Panc1 (cell line): ENCODE data around the gene DMGDH. TPM values are rescaled to one million over a fixed set of nuclear protein-coding genes. Genes with fewer than 3 reads are reported as not detected.

ENCODE experiments used
- ATAC-seq: fragments of 200-7000 bp; cut with Tn5 transposase; 2 replicates; pipeline ENCODE4 v1.9.1; 2020; ENCODE audit warnings: mild to moderate bottlenecking, moderate library complexity
- BruUV-seq: library from RNA; stranded (reverse); fragments of 400-500 nt; replicated peaks from 2 replicates; lab custom pipeline; 2021; lab: Mats Ljungman, UMichigan
- CTCF ChIA-PET: fragments of 300-600 bp; sonication (Branson Sonifier 250); formaldehyde crosslinking; loops from one replicate; lab custom pipeline; 2022; ENCODE audit warnings: antibody characterized with exemption; lab: Charles Lee
- POLR2A ChIA-PET: fragments of 300-600 bp; sonication (Branson Sonifier 250); formaldehyde crosslinking; loops from one replicate; lab custom pipeline; 2022; ENCODE audit warnings: antibody characterized with exemption; lab: Charles Lee
- DNase-seq: peaks from one replicate; pipeline ENCODE4 v3.0.0-alpha.2; 2010; ENCODE audit warnings: low read depth, low spot score
- H3K27ac ChIP-seq: 2 replicates; pipeline ENCODE4 v1.5.1; 2011; ENCODE audit warnings: mild to moderate bottlenecking, low read length, inconsistent platforms
- H3K27me3 ChIP-seq: fragments of 200-500 bp; sonication (Bioruptor generic); 2 replicates; pipeline ENCODE4 v1.6.0; 2014; ENCODE audit warnings: low read length, inconsistent platforms; ENCODE audit not compliant: control insufficient read depth, insufficient read depth
- H3K36me3 ChIP-seq: fragments of 200-500 bp; sonication (Bioruptor generic); 2 replicates; pipeline ENCODE4 v1.5.1; 2014; ENCODE audit warnings: inconsistent platforms, mild to moderate bottlenecking, low read length, moderate library complexity; ENCODE audit not compliant: control insufficient read depth, insufficient read depth
- H3K4me1 ChIP-seq: 2 replicates; pipeline ENCODE4 v1.5.1; 2011; ENCODE audit warnings: inconsistent platforms, mild to moderate bottlenecking, low read length, moderate library complexity; ENCODE audit not compliant: control insufficient read depth, insufficient read depth
- H3K4me3 ChIP-seq, 2 experiments: 2 replicates each; pipeline ENCODE4 v1.5.1; 2011 to 2012; ENCODE audit warnings: low read depth in 2 of 2, low read length in 2 of 2, mild to moderate bottlenecking in 2 of 2, inconsistent platforms in 1 of 2, moderate library complexity in 1 of 2
- H3K9me3 ChIP-seq: fragments of 200-500 bp; sonication (Bioruptor generic); 2 replicates; pipeline ENCODE4 v1.5.1; 2014; ENCODE audit warnings: low read depth, mild to moderate bottlenecking, inconsistent platforms, low read length, moderate library complexity; ENCODE audit not compliant: control insufficient read depth, insufficient read depth
- POLR2AphosphoS5 ChIP-seq: IDR thresholded peaks from 2 replicates; pipeline ENCODE4 v1.6.1; 2012; ENCODE audit warnings: mild to moderate bottlenecking, low read depth, low read length, moderate library complexity
- REST ChIP-seq, 2 experiments: IDR thresholded peaks; 2 replicates each; pipeline ENCODE4 v1.6.1; 2011 to 2012; ENCODE audit warnings: low read depth in 2 of 2, control low read depth in 1 of 2, low read length in 1 of 2, mild to moderate bottlenecking in 1 of 2, moderate library complexity in 1 of 2; ENCODE audit not compliant: insufficient read depth in 1 of 2
- SIN3A ChIP-seq: IDR thresholded peaks from 2 replicates; pipeline ENCODE4 v1.6.1; 2012; ENCODE audit warnings: low read depth, mild to moderate bottlenecking, low read length, moderate library complexity, borderline replicate concordance; ENCODE audit not compliant: insufficient read depth
- TCF7L2 ChIP-seq: IDR thresholded peaks from 2 replicates; pipeline ENCODE4 v1.6.1; 2011; ENCODE audit warnings: mild to moderate bottlenecking, low read depth, low read length, inconsistent platforms
- in situ Hi-C: cut with HindIII; loops from 2 replicates; pipeline ENCODE4 v1.10.0; 2016; ENCODE audit warnings: low sequenced_read_pairs, low pct_unique_long_range_greater_than_20kb
- intact Hi-C: fragments of 100-400 bp; cut with micrococcal nuclease; formaldehyde crosslinking; loops from one replicate; pipeline ENCODE4 v1.10.0; 2022; ENCODE audit not compliant: unreplicated experiment
- total RNA-seq: library from RNA; stranded (reverse); gene quantifications from one replicate; pipeline ENCODE4 v1.2.1, GENCODE V29; 2021; ENCODE audit not compliant: unreplicated experiment
- TF ChIP-seq, protein P1 (sequence below): fragments of 450-650 bp; IDR thresholded peaks from 2 replicates; pipeline ENCODE4 v1.5.1; 2017; ENCODE audit warnings: mild to moderate bottlenecking

Gene DMGDH
- total RNA-seq, 1 experiment from 2014 or later, result 0.54 TPM

DNA sequence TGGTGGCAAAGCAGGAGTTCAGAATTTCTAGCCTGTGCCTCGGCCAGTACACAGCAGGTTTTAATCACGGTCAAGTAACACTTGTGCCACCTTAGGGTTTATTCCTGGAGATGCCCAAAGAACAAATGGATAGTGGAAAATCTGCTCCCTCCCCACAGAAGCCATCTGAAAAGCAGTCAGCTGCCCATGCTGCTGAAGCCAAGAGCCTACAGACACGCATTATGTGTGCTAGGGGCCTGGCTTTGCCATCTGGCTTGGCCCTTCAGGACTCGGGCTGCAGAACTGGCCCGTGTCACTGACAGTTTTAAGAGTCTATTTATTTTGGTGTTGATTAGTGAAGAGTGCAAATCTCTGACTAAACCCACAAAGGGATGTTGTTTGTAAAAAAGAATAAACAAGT, 95.5 kb downstream of the DMGDH start:
- POLR2A ChIA-PET, result no interaction called here
- intact Hi-C loops, result no loop called here
- in situ Hi-C loops, result no loop called here

GRCh38 chr5:78972654-78973428, 96.6 kb downstream of the DMGDH start:
- Histone ChIP-seq H3K36me3 (no peaks in the 10 kb centered on the region), H3K27me3 (no peaks in the 10 kb centered on the region), H3K4me1 (no peaks in the 10 kb centered on the region), H3K9me3 (no peaks in the 10 kb centered on the region), H3K4me3 (no peak overlapping the region), H3K27ac (no peak overlapping the region)
- ATAC-seq (no peak), DNase-seq (no peak)
- TF ChIP-seq SIN3A (no peak), POLR2AphosphoS5 (no peak), REST (IDR thresholded peaks at IDR 0.05; ENCODE audit: insufficient read depth in 1 of 2, low read depth in 2 of 2, low read length in 1 of 2) (no peak), TCF7L2 (no peak)
- TF ChIP-seq, protein P1, sequence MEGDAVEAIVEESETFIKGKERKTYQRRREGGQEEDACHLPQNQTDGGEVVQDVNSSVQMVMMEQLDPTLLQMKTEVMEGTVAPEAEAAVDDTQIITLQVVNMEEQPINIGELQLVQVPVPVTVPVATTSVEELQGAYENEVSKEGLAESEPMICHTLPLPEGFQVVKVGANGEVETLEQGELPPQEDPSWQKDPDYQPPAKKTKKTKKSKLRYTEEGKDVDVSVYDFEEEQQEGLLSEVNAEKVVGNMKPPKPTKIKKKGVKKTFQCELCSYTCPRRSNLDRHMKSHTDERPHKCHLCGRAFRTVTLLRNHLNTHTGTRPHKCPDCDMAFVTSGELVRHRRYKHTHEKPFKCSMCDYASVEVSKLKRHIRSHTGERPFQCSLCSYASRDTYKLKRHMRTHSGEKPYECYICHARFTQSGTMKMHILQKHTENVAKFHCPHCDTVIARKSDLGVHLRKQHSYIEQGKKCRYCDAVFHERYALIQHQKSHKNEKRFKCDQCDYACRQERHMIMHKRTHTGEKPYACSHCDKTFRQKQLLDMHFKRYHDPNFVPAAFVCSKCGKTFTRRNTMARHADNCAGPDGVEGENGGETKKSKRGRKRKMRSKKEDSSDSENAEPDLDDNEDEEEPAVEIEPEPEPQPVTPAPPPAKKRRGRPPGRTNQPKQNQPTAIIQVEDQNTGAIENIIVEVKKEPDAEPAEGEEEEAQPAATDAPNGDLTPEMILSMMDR, result no peak
- ChIA-PET POLR2A (no interaction called here), CTCF (no interaction called here)
- in situ Hi-C loops, result no loop called here
- no TSS peak for BruUV-seq
- intact Hi-C loops, result no loop called here

More for the DNA sequence above, 95.5 kb downstream of the DMGDH start:
- TF ChIP-seq SIN3A (no peak), REST (IDR thresholded peaks at IDR 0.05; ENCODE audit: insufficient read depth in 1 of 2, low read depth in 2 of 2, low read length in 1 of 2) (no peak), POLR2AphosphoS5 (no peak), TCF7L2 (no peak)
- TF ChIP-seq, protein P1, result no peak
- Histone ChIP-seq H3K9me3 (no peaks in the 10 kb centered on the region), H3K36me3 (no peaks in the 10 kb centered on the region), H3K27me3 (no peaks in the 10 kb centered on the region), H3K4me3 (no peak overlapping the region), H3K4me1 (no peaks in the 10 kb centered on the region), H3K27ac (no peak overlapping the region)
- DNase-seq (no peak), ATAC-seq (no peak)
- CTCF ChIA-PET, result no interaction called here
- BruUV-seq, result no TSS peak
